HCT116 (cell line): Measurements from ENCODE around the gene PDE7B. TPM values are rescaled to one million over a fixed set of nuclear protein-coding genes. Genes with fewer than 3 reads are reported as not detected.

Source experiments
- ATAC-seq: fragments of 200-7000 bp; cut with Tn5 transposase; 2 replicates; pipeline ENCODE4 v1.9.1; 2020; ENCODE audit warnings: mild to moderate bottlenecking, moderate library complexity
- BruUV-seq: library from RNA; stranded (reverse); fragments of 400-500 nt; replicated peaks from 2 replicates; lab custom pipeline; 2021; lab: Mats Ljungman, UMichigan
- CTCF ChIA-PET: fragments of 300-600 bp; sonication (Branson Sonifier 250); formaldehyde crosslinking; loops from one replicate; lab custom pipeline; 2021; ENCODE audit warnings: antibody characterized with exemption; lab: Charles Lee
- POLR2A ChIA-PET: fragments of 300-600, 350-600 bp; sonication (Branson Sonifier 250); formaldehyde crosslinking; loops from one replicate; lab custom pipeline; 2021; ENCODE audit warnings: antibody characterized with exemption; lab: Charles Lee
- RAD21 ChIA-PET, 2 experiments: fragments of 300-600 bp; sonication (Branson Sonifier 250); formaldehyde crosslinking; loops; one replicate each; lab custom pipeline; 2023; ENCODE audit warnings: low total read pairs in 2 of 2; ENCODE audit not compliant: uncharacterized antibody in 2 of 2, unreplicated experiment in 2 of 2, low non-redundant PET in 1 of 2; lab: Charles Lee
- DNase-seq: peaks from one replicate; pipeline ENCODE4 v3.0.0-alpha.2; 2010; ENCODE audit warnings: low read depth, low spot score
- H2AFZ ChIP-seq: fragments of 200-600 bp; shearing (Covaris generic), sonication (generic); 2 replicates; pipeline ENCODE4 v1.6.1; 2017; ENCODE audit warnings: low read depth, mixed run types, mixed read lengths, antibody characterized with exemption, low read length; ENCODE audit not compliant: poor library complexity, severe bottlenecking
- H3K27ac ChIP-seq: 2 replicates; pipeline ENCODE4 v1.5.1; 2012; ENCODE audit warnings: low read depth, low read length
- H3K27me3 ChIP-seq: fragments of 200-600 bp; sonication (generic); 2 replicates; pipeline ENCODE4 v1.6.1; 2016; ENCODE audit warnings: mixed run types, low read length, mixed read lengths; ENCODE audit not compliant: insufficient read depth
- H3K36me3 ChIP-seq, 2 experiments: fragments of 200-500 bp in 1 of 2; fragments of 200-600 bp in 1 of 2; sonication (Bioruptor generic) in 1 of 2; sonication (generic) in 1 of 2; 2 replicates each; pipeline versions ENCODE4 v1.5.1 to v1.6.1; 2014 to 2016; ENCODE audit warnings: low read length in 2 of 2, inconsistent platforms in 1 of 2, mixed read lengths in 1 of 2, mixed run types in 1 of 2; ENCODE audit not compliant: insufficient read depth in 2 of 2, control insufficient read depth in 1 of 2
- H3K4me1 ChIP-seq, 2 experiments: fragments of 200-600 bp in 1 of 2; sonication (generic) in 1 of 2; 2 replicates each; pipeline versions ENCODE4 v1.5.1 to v1.6.1; 2012 to 2017; ENCODE audit warnings: low read length in 2 of 2, inconsistent platforms in 1 of 2, mild to moderate bottlenecking in 1 of 2, mixed read lengths in 1 of 2, mixed run types in 1 of 2, moderate library complexity in 1 of 2; ENCODE audit not compliant: insufficient read depth in 2 of 2, control insufficient read depth in 1 of 2
- H3K4me2 ChIP-seq: fragments of 200-600 bp; sonication (generic); 2 replicates; pipeline ENCODE4 v1.6.1; 2017; ENCODE audit warnings: mixed run types, low read length, mixed read lengths
- H3K4me3 ChIP-seq, 2 experiments: fragments of 200-600 bp in 1 of 2; sonication (generic) in 1 of 2; replicated peaks in 1 of 2; 2 replicates each; pipeline ENCODE4 v1.5.1; 2011 to 2016; ENCODE audit warnings: low read length in 2 of 2, control low read depth in 1 of 2, low read depth in 1 of 2, mild to moderate bottlenecking in 1 of 2, mixed read lengths in 1 of 2, mixed run types in 1 of 2
- H3K79me2 ChIP-seq: fragments of 200-600 bp; sonication (generic); 2 replicates; pipeline ENCODE4 v1.6.1; 2017; ENCODE audit warnings: mild to moderate bottlenecking, mixed run types, low read length, moderate library complexity, mixed read lengths; ENCODE audit not compliant: insufficient read depth
- H3K9ac ChIP-seq: fragments of 200-600 bp; sonication (generic); 2 replicates; pipeline ENCODE4 v1.6.1; 2016; ENCODE audit warnings: low read length, mixed read lengths
- H3K9me2 ChIP-seq: fragments of 200-600 bp; sonication (generic), shearing (Covaris generic); 2 replicates; pipeline ENCODE4 v1.6.1; 2017; ENCODE audit warnings: mixed run types, mild to moderate bottlenecking, moderate library complexity; ENCODE audit not compliant: insufficient read depth
- H3K9me3 ChIP-seq, 2 experiments: fragments of 200-500 bp in 1 of 2; fragments of 200-600 bp in 1 of 2; sonication (Bioruptor generic) in 1 of 2; sonication (generic) in 1 of 2; 2 replicates each; pipeline ENCODE4 v1.6.1; 2014 to 2017; ENCODE audit warnings: low read length in 2 of 2, mixed read lengths in 2 of 2, inconsistent platforms in 1 of 2, low read depth in 1 of 2, mild to moderate bottlenecking in 1 of 2, mixed run types in 1 of 2, moderate library complexity in 1 of 2; ENCODE audit not compliant: control insufficient read depth in 1 of 2, insufficient read depth in 1 of 2
- H4K20me1 ChIP-seq: fragments of 200-600 bp; sonication (generic), shearing (Covaris generic); 2 replicates; pipeline ENCODE4 v1.6.1; 2017; ENCODE audit warnings: mixed run types, mild to moderate bottlenecking, moderate library complexity; ENCODE audit not compliant: insufficient read depth
- CTCF ChIP-seq, 3 experiments: fragments of 200-600 bp in 1 of 3; sonication (generic) in 1 of 3; IDR thresholded peaks in 2 of 3; conservative IDR thresholded peaks in 1 of 3; 2 replicates each; pipeline ENCODE4 v1.5.1; 2012 to 2017; ENCODE audit warnings: low read depth in 2 of 3, low read length in 2 of 3, antibody characterized with exemption in 1 of 3, borderline replicate concordance in 1 of 3, control low read depth in 1 of 3, mild to moderate bottlenecking in 1 of 3, mixed read lengths in 1 of 3, mixed run types in 1 of 3, moderate library complexity in 1 of 3; ENCODE audit not compliant: insufficient read depth in 1 of 3
- EGR1 ChIP-seq: IDR thresholded peaks from 2 replicates; pipeline ENCODE4 v1.6.1; 2012; ENCODE audit warnings: low read depth
- EZH2 ChIP-seq: fragments of 200-600 bp; sonication (generic); IDR thresholded peaks from 2 replicates; pipeline ENCODE4 v1.6.1; 2017; ENCODE audit warnings: antibody characterized with exemption, mixed run types
- FOSL1 ChIP-seq: IDR thresholded peaks from 2 replicates; pipeline ENCODE4 v1.6.1; 2012; ENCODE audit warnings: low read depth
- RAD21 ChIP-seq: IDR thresholded peaks from 2 replicates; pipeline ENCODE4 v1.6.1; 2012; ENCODE audit warnings: low read depth, mild to moderate bottlenecking
- SRF ChIP-seq: IDR thresholded peaks from 2 replicates; pipeline ENCODE4 v1.6.1; 2012; ENCODE audit warnings: low read depth
- TCF7L2 ChIP-seq: IDR thresholded peaks from 2 replicates; pipeline ENCODE4 v1.7.0; 2011; ENCODE audit warnings: borderline replicate concordance, inconsistent platforms; ENCODE audit not compliant: insufficient read depth, insufficient read length; ENCODE audit errors: extremely low read depth
- YY1 ChIP-seq: IDR thresholded peaks from 2 replicates; pipeline ENCODE4 v1.6.1; 2011; ENCODE audit warnings: low read length, low read depth, moderate library complexity, mild to moderate bottlenecking; ENCODE audit not compliant: insufficient replicate concordance; ENCODE audit errors: extremely low read depth
- ZBTB33 ChIP-seq: IDR thresholded peaks from 2 replicates; pipeline ENCODE4 v1.6.1; 2011; ENCODE audit warnings: mild to moderate bottlenecking, low read length, moderate library complexity; ENCODE audit not compliant: insufficient replicate concordance; ENCODE audit errors: extremely low read depth
- intact Hi-C: fragments of 100-400 bp; cut with micrococcal nuclease; formaldehyde crosslinking; loops from 2 replicates; pipeline ENCODE4 v1.10.0; 2022
- total RNA-seq: library from RNA; stranded (reverse); gene quantifications from one replicate; pipeline ENCODE4 v1.2.1, GENCODE V29; 2021; ENCODE audit not compliant: unreplicated experiment
- TF ChIP-seq, protein P1 (sequence below): IDR thresholded peaks from 2 replicates; pipeline ENCODE4 v1.6.1; 2012

PDE7B gene
- total RNA-seq, 1 experiment from 2014 or later: 0.61 TPM

- H3K79me2 ChIP-seq: no peaks in the 10 kb centered on the region
- intact Hi-C loops: no loop called here
- H3K36me3 ChIP-seq: no peaks in the 10 kb centered on the region
- RAD21 ChIA-PET: no interaction called here
- no peak overlapping the region for H3K4me2 ChIP-seq
- DNase-seq: no peak
- H3K9me3 ChIP-seq: no peaks in the 10 kb centered on the region
- no peak overlapping the region for H2AFZ ChIP-seq
- no peaks in the 10 kb centered on the region for H3K27me3 ChIP-seq
- H3K4me1 ChIP-seq: no peaks in the 10 kb centered on the region
- no peaks in the 10 kb centered on the region for H4K20me1 ChIP-seq
- H3K9me2 ChIP-seq: no peaks in the 10 kb centered on the region
- no peak overlapping the region for H3K9ac ChIP-seq
- ATAC-seq: no peak
- no peak for TF ChIP-seq ZBTB33
- TF ChIP-seq, protein P1, sequence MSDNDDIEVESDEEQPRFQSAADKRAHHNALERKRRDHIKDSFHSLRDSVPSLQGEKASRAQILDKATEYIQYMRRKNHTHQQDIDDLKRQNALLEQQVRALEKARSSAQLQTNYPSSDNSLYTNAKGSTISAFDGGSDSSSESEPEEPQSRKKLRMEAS: no peak
- no peak for TF ChIP-seq FOSL1
- no peak for TF ChIP-seq YY1
- no peak for TF ChIP-seq SRF
- no peak for TF ChIP-seq EGR1
- TF ChIP-seq EZH2: no peak
- TF ChIP-seq TCF7L2: no peak
- TF ChIP-seq CTCF (IDR thresholded peaks at IDR 0.05 in 2 of 3, conservative IDR thresholded peaks at IDR 0.05 in 1 of 3; ENCODE audit: borderline replicate concordance in 1 of 3, insufficient read depth in 1 of 3, low read depth in 2 of 3, low read length in 2 of 3): no peak
- no peak for TF ChIP-seq RAD21
- BruUV-seq: no TSS peak
- H3K4me3 ChIP-seq: no peak overlapping the region
- POLR2A ChIA-PET: no interaction called here
- H3K27ac ChIP-seq: no peak overlapping the region
- CTCF ChIA-PET: no interaction called here
These were observed 199.0 kb downstream of the PDE7B start for GRCh38 chr6:136050475-136050874.
